ENCODE measurements around the gene USP37. TPM values are rescaled to one million over a fixed set of nuclear protein-coding genes. Genes with fewer than 3 reads are reported as not detected.

The USP37 gene
- total RNA-seq, 1 donor from 2014 or later = 12.7 TPM

DNA sequence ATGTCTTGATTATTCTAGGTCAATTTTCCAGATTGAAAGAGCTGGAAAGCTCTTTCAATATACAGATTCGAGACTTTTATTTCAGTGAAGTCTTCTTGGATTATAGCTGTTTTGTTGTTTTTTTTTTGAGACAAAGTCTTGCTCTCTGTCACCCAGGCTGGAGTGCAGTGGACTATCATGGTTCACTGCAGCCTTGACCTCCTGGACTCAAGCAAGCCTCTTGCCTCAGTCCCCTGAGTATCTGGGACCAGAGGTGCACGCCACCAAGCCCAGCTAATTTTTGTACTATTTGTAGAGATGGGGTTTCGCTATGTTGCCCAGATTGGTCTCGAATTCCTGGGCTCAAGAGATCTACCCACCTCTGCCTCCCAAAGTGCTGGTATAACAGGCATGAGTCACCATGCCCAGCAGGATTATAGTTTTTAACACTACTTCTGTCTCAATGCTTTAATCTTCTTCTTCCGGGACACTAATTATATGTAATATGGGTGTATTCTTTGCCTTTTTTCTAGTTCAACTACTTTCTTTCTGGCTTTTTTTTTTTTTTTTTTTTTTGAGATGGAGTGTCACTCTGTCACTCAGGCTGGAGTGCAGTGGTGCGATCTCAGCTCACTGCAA is 62.3 kb downstream of the USP37 start:
- Mint-ChIP-seq H3K27ac (ENCODE audit: unreplicated experiment) (no peak overlapping the region), H3K4me1 (ENCODE audit: low read depth, unreplicated experiment) (no peaks in the 10 kb centered on the region), H3K27me3 (ENCODE audit: unreplicated experiment) (no peaks in the 10 kb centered on the region), H3K4me3 (ENCODE audit: unreplicated experiment) (no peak overlapping the region), H3K9me3 (ENCODE audit: unreplicated experiment) (peaks cover 1% of the 10 kb centered on the region), H3K36me3 (ENCODE audit: unreplicated experiment) (no peaks in the 10 kb centered on the region)
- no peak for DNase-seq
- TF ChIP-seq, protein P1, sequence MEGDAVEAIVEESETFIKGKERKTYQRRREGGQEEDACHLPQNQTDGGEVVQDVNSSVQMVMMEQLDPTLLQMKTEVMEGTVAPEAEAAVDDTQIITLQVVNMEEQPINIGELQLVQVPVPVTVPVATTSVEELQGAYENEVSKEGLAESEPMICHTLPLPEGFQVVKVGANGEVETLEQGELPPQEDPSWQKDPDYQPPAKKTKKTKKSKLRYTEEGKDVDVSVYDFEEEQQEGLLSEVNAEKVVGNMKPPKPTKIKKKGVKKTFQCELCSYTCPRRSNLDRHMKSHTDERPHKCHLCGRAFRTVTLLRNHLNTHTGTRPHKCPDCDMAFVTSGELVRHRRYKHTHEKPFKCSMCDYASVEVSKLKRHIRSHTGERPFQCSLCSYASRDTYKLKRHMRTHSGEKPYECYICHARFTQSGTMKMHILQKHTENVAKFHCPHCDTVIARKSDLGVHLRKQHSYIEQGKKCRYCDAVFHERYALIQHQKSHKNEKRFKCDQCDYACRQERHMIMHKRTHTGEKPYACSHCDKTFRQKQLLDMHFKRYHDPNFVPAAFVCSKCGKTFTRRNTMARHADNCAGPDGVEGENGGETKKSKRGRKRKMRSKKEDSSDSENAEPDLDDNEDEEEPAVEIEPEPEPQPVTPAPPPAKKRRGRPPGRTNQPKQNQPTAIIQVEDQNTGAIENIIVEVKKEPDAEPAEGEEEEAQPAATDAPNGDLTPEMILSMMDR (IDR thresholded peaks at IDR 0.05; ENCODE audit: partially characterized antibody, unreplicated experiment) = no peak

DNA sequence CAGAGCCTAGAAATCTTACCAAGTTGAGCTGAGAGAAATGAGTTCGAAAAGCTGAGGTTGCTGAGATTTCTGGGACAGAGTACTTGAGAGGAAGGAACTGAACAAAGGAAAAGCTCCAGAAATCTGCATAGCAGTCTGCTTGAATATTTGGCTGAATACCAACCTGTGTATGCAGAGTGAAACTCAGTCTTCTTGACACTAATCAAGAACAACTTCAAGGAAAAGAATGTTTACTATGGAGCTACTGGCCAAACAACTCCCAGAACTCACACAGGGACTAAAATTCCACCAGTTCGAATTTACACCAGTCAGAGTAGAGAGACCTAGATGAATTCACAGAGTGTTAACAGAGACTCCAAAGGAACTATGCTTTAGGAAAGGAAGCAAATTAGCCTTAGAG is 66.5 kb downstream of the USP37 start:
- no peak for DNase-seq
- H3K36me3 Mint-ChIP-seq (ENCODE audit: unreplicated experiment) = no peaks in the 10 kb centered on the region
- H3K27ac Mint-ChIP-seq (ENCODE audit: unreplicated experiment) = peak overlapping the region; percentile 5
- H3K27me3 Mint-ChIP-seq (ENCODE audit: unreplicated experiment) = no peaks in the 10 kb centered on the region
- no peak overlapping the region for H3K4me3 Mint-ChIP-seq (ENCODE audit: unreplicated experiment)
- peaks cover 4% of the 10 kb centered on the region for H3K9me3 Mint-ChIP-seq (ENCODE audit: unreplicated experiment)
- TF ChIP-seq, protein P1 (IDR thresholded peaks at IDR 0.05; ENCODE audit: partially characterized antibody, unreplicated experiment) = no peak
- H3K4me1 Mint-ChIP-seq (ENCODE audit: low read depth, unreplicated experiment) = no peaks in the 10 kb centered on the region

DNA sequence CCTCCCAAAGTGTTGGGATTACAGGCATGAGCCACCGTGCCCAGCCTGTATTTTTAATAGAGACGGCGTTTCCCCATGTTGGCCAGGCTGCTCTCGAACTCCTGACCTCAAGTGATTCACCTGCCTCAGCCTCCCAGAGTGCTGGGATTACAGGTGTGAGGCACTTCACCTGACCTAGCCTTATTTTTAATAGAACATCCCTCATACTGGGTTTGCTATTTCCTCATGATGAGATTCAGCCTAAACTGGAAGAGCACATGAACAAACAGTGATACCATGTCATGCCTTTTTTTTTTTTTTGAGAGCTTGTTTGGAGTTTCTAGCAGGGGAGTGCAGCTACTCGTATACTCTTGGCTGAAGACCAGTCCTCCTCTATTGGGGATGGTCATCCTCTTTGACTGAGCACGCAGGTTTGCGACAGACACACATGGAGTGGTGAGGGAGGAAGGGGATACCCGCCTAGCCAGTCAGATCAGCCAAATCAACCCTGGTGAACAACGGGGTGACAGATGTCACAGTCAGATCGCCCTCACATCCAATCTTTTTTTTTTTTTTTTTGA is 67.6 kb downstream of the USP37 start:
- Mint-ChIP-seq H3K4me3 (ENCODE audit: unreplicated experiment) (no peak overlapping the region), H3K4me1 (ENCODE audit: low read depth, unreplicated experiment) (no peaks in the 10 kb centered on the region)

DNA sequence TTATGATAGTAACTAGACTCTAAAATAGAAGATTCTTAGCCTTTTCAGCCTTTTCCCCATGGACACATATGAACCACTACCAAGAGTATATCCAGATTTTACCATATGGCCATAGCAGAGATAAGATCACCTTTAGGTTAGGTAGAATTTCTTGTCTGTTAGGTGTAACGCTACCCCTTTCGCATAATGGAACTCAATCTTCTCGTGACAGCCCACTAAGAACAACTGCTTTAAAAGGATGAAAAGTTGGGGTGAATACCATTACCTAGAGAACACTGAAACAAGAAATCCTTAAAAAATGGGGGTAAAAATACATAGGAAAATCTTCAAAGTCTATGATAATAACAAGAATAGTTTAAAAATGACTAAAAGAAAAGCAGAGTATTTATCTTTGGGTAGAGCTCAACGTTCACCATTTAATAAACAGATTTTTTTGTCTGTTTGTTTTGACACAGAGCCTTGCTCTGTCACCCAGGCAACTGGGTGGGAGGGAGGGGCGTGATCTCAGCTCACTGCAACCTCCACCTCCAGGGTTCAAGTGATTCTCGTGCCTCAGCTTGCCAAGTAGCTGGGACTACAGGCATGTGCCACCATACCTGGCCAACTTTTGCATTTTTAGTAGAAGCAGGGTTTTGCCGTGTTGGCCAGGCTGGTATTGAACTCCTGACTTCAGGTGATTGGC is 82.0 kb downstream of the USP37 start:
- Mint-ChIP-seq H3K27me3 (ENCODE audit: unreplicated experiment) (no peaks in the 10 kb centered on the region), H3K4me3 (ENCODE audit: unreplicated experiment) (no peak overlapping the region), H3K9me3 (ENCODE audit: unreplicated experiment) (no peaks in the 10 kb centered on the region), H3K4me1 (ENCODE audit: low read depth, unreplicated experiment) (no peaks in the 10 kb centered on the region), H3K27ac (ENCODE audit: unreplicated experiment) (no peak overlapping the region), H3K36me3 (ENCODE audit: unreplicated experiment) (no peaks in the 10 kb centered on the region)
- TF ChIP-seq, protein P1 (IDR thresholded peaks at IDR 0.05; ENCODE audit: partially characterized antibody, unreplicated experiment) = no peak
- no peak for DNase-seq

More for the DNA sequence above, 67.6 kb downstream of the USP37 start:
- Mint-ChIP-seq H3K27me3 (ENCODE audit: unreplicated experiment) (no peaks in the 10 kb centered on the region), H3K9me3 (ENCODE audit: unreplicated experiment) (peaks cover 4% of the 10 kb centered on the region), H3K27ac (ENCODE audit: unreplicated experiment) (no peak overlapping the region), H3K36me3 (ENCODE audit: unreplicated experiment) (no peaks in the 10 kb centered on the region)
- DNase-seq = no peak
- TF ChIP-seq, protein P1 (IDR thresholded peaks at IDR 0.05; ENCODE audit: partially characterized antibody, unreplicated experiment) = no peak

DNA sequence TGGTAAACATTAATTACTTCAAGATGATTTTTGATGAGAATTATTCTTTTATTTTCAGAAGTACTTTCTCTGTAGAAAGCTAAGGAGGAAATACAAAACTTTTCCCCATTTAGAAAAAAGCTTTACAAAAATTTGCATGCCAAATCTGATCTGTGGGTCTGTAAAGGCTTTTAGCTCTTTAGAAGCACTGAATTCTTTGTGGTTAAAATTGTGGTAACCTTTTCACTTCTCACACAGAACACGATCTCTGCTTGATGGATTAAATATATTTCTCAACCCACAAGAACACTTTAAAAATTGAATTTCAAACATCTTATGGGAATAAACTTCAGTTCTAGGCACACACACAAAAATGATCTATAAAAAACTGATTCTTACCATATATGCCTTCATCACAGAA is 85.5 kb downstream of the USP37 start:
- Mint-ChIP-seq H3K27ac (ENCODE audit: unreplicated experiment) (no peak overlapping the region), H3K27me3 (ENCODE audit: unreplicated experiment) (no peaks in the 10 kb centered on the region), H3K4me1 (ENCODE audit: low read depth, unreplicated experiment) (no peaks in the 10 kb centered on the region), H3K4me3 (ENCODE audit: unreplicated experiment) (no peak overlapping the region), H3K9me3 (ENCODE audit: unreplicated experiment) (no peaks in the 10 kb centered on the region), H3K36me3 (ENCODE audit: unreplicated experiment) (no peaks in the 10 kb centered on the region)
- no peak for DNase-seq
- TF ChIP-seq, protein P1 (IDR thresholded peaks at IDR 0.05; ENCODE audit: partially characterized antibody, unreplicated experiment) = no peak
